ENCODE measurements around the gene LBX2. TPM values are rescaled to one million over a fixed set of nuclear protein-coding genes. Genes with fewer than 3 reads are reported as not detected.

LBX2 gene
- total and polyA plus RNA-seq, 10 of the 15 experiments (the other 5 are each of a cell fraction or from before 2014, with no cell fraction given): 0.08 to 4.0 (median 0.27) TPM

- CTCF ChIA-PET: interaction anchor here (0.6 kb wide), 1 partner anchor 32 kb away, joined by 3 read pairs; no protein-coding TSS in a partner anchor
- FAIRE-seq (no peak), DNase-seq (ENCODE audit: low read depth, low spot score) (no peak), ATAC-seq (peak; percentile 22)
- RAD21 ChIA-PET (ENCODE audit: unreplicated experiment): interaction anchor here (0.7 kb wide), 1 partner anchor 76 kb away, joined by 3 read pairs; no protein-coding TSS in a partner anchor
- Histone ChIP-seq H3K4me3 (peak within 1 kb of the TSS; percentile 11; the same call in 1 of the 2 replicates), H2AFZ (ENCODE audit: control insufficient read depth, low read depth, low read length) (no peak within 1 kb of the TSS), H3K27me3 (replicated peaks in 1 of 2; ENCODE audit: control insufficient read depth in 2 of 2, insufficient read depth in 2 of 2, low read length in 1 of 2) (peaks cover 18 to 31% of the 10 kb centered on the region in 2 experiments), H4K20me1 (ENCODE audit: control insufficient read depth, insufficient read depth) (no peaks in the 10 kb centered on the region), H3K27ac (ENCODE audit: control insufficient read depth, insufficient read depth) (no peak within 1 kb of the TSS), H3K9me3 (replicated peaks; ENCODE audit: control insufficient read depth, insufficient read depth, low read length) (no peaks in the 10 kb centered on the region; the same call in 2 of the 3 replicates), H3K4me1 (ENCODE audit: control insufficient read depth, insufficient read depth, low read length) (peaks cover 13% of the 10 kb centered on the region; the same call in 1 of the 2 replicates), H3K79me2 (ENCODE audit: control insufficient read depth, insufficient read depth, low read length) (no peaks in the 10 kb centered on the region), H3K4me2 (ENCODE audit: control insufficient read depth, insufficient read depth) (peak within 1 kb of the TSS; percentile 96), H3K9ac (ENCODE audit: control insufficient read depth, insufficient read depth, low read length) (no peak within 1 kb of the TSS), H3K36me3 (ENCODE audit: control insufficient read depth in 2 of 2, insufficient read depth in 2 of 2, low read length in 1 of 2) (no peaks in the 10 kb centered on the region)
- POLR2A ChIA-PET: no interaction called here
- no TSS peak for BruUV-seq (replicated peaks)
- intact Hi-C loops (cut with micrococcal nuclease; ENCODE audit: unreplicated experiment): no loop called here
- in situ Hi-C loops (cut with MboI): no loop called here
- 10% methylated on average over 73 of the region's 82 CpGs for WGBS (ENCODE audit: insufficient coverage, insufficient replicate concordance, low lambda C conversion rate, missing lambda C conversion rate)
- SMC1A ChIA-PET (ENCODE audit: uncharacterized antibody, unreplicated experiment): no interaction called here
- TF ChIP-seq MYB (IDR thresholded peaks at IDR 0.05; ENCODE audit: borderline replicate concordance, low read depth, low read length) (no peak), ZNF384 (IDR thresholded peaks at IDR 0.05; ENCODE audit: borderline replicate concordance, low read depth, low read length) (no peak), LARP7 (IDR thresholded peaks at IDR 0.05) (no peak), SUZ12 (IDR thresholded peaks at IDR 0.05; ENCODE audit: unreplicated experiment) (peak; percentile 59), SRF (IDR thresholded peaks at IDR 0.05; ENCODE audit: low read depth in 2 of 2, low read length in 2 of 2) (no peak), SPI1 (IDR thresholded peaks at IDR 0.05; ENCODE audit: borderline replicate concordance, insufficient read depth, low read depth, low read length) (no peak)
Observed at GRCh38 chr2:74514368-74515270, 15.2 kb upstream of the LBX2 start, which contains the start of gene TLX2. TSS of gene TLX2 (plus strand) at chr2:74514450. CDS start at chr2:74514807, 357 bp downstream.
